Activated naive CD8-positive, alpha-beta T cell treated with anti-CD3 and anti-CD28 coated beads, Interleukin-2, amount 50 U/mL, for 16 hours (primary cell): ENCODE results near the gene UCK2.

Experiments used
- DNase-seq: peaks from one replicate; pipeline ENCODE4 v3.0.0-alpha.2; 2020; ENCODE audit warnings: low read depth, low spot score

Gene UCK2

DNA sequence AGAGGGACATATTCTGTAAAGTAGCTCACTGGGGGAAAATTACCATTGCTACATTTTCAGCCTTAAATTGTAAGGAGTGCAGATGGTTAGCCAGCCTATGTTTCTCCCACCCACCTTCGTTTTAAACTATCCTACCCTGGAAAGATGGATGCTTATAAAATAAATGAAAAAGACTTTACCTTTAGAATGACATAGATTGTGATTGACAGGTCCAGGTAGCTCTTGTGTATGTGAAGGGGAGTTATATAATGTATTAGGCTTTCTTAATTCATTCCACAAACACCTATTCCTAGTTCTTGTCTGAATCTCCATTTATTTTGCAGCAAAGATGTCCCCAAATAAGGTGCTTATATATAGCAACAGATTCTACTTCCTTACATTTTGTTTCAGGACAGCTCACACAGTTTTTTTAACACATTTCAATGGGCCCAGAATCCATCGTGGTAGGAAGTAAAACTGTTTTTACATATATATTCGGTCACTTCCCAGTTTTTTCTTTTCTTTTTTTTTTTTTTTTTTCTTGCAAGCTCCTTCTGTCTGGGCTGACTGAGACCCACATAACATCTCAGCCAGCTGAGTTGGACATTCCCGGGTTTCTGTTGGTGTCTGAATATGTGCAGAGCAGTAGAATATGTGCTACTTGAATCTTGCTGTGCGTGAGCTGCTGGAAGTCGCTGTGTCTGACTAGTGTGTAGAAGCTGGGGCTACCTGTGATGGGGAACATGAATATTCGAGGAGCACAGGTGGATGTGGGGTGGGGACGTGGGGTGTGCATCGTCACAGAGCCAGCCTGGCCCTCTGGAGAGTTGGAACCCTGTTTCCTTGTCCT, 27.8 kb downstream of the UCK2 start:
- no peak for DNase-seq

DNA sequence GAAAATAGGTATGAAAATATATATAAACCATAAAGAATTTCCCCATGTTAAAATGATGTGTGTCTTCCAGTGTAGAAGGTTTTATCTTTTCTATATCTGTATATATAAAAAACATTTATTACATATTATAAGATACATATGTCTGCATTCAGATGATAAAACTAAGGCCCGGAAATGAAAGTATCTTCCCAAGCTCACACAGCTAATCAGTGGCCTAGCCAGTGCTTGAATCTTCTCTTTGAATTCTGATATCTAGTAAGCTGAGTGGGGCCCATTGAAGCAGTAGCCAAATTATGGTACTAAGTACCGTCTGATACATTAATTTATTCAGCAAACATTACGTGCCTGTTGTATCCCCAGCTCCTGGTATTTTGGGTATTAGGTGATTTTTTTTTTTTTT, 28.6 kb downstream of the UCK2 start:
- DNase-seq, result no peak

DNA sequence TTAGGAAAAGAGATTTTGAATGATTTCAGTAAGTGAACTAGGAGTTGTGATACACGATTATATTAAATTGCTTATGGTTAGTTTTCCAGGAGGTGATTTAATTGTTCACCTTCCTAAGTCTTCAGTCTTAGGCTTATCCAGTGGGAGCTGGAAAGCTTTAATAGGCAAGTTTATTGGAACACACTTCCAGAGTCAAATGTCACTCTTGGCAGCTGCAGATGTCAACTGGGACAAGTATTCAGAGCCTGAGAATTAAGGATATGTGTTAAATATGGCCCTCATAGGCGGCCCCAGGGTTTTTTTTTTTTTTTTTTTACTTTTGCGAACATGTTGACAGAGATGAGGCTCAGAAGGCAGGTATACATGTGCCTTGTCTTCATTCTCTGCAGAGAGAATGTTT, 29.2 kb downstream of the UCK2 start:
- DNase-seq, result no peak

DNA sequence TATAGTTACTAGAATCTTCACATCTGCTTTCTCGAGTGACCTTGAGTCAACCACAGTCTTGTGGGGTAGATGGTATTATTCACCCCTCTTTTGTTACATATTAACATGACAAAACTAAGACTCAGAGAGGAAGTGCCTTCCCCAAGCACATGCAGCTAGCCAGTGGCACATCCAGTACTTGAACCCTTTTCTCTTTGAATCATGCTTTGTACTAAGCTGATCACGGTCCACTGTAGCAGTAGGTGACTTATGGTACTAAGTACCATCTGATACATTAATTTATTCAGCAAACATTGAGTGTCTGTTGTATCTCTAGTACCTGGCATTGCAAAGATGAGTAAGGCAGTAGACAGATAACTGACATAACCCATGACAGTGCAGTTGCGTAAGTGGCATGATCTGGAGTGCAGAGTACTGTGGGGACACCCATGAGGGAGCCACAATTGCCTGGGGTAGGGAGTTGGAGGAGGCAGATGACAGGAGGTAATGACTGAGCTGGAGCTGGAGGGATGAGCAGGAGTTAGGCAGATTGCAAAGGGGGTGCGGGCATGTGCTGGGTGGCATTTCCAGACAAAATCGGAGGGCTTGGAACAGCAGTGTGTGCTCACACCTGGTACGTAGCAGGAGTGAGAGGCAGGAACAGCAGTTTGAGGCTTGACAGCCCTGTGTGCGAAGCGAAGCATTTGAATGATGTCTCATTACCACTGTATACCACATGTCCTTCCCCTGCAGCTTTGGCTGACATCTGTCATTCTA, 29.8 kb downstream of the UCK2 start:
- DNase-seq, result no peak

DNA sequence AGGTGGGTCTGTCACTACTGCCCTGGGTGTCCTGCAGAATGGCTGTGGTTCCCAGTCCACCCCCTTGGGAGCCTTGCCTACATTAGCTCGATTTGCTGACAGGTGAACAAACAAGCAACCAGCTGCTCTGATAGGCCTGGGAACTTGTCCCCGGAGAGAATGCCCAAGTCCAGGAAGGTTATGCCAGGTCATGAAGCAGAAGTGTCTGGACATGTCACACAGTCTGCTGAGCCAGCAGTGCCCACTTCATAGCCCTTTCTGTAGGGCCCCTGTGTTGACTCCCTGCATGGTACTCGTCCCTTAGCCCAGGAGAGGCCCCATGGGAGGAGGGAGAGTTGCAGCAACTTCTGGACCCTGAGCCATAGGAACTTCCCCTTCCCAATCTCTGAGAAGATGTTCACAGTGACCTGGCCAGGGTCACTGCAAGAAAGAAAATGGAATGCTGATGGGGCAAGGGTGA, 31.0 kb downstream of the UCK2 start:
- no peak for DNase-seq

DNA sequence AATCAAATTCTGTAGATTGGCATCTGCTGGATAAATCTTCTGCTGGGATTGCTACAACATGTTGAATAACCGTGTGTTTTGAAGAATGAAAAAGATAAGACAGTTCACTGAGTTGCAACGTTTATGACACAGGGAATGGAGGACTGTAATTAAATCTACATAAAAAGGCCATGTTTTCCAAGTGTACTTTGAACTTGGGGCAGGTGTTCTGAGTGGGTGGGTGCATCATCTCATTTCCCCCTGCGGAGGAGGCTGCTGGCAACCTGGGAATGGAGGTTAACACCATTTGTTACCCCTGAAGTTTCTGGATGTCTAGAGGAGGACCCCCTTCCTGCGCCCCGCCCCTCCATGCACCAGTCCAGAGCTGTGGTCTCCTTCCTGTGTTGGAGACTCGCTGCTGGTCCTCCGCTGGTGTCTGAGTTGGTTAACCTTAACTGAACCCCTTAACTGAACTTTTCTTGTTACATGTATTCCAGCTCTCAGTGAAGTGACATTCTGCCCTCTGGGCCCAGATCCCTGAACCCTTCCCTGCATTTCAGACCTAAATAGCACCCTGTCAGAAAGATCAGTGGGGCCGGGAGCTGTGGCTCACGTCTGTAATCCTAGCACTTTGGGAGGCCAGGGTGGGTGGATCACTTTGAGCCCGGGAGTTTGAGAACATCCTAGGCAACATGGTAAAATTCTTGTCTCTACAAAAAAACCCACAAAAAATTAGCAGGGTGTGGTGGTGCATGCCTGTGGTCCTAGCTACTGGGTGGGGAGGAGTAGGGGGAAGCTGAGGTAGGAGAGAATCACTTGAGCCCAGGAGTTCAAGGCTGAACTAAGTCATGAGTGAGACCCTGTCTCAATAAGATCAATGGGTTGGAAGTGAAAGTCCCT, 31.8 kb downstream of the UCK2 start:
- no peak for DNase-seq

DNA sequence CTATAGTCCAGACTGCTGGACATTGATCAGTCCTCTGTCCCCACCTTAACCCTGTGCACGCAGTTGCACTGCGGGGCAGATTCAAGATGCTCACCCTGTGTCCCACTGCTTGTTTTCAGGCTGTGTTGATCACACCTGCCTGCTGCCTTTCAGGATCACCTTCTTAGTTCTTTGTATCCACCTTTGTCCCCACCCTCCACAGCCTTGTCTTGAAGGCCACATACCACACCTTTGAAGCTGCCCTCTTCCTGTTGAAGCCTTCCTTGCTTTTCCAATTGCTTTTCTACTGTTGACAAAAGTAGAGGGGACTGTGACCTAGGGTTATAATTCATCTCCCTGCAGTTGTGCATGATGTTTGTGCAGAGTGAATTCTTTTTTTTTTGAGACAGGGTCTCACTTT, 32.7 kb downstream of the UCK2 start:
- DNase-seq, result no peak

DNA sequence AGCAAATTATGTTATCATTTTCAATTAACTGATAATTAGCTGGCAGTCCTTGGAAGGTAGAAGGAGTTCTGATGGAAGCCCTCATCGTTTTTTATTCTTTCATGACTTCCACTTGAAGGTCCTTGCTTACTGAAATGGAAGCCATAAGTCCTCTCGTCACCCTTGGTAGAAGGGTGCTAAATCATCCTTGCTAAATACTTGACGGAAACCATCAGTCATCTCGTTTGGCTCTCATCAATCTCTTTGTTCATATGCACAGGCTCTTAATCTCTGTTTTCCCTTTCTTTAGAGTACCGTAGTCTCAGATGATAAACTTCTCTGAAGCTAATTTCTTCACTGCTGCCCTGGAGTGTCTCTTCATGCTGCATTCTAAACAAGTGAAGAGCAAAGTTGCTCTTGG, 34.5 kb downstream of the UCK2 start:
- no peak for DNase-seq

DNA sequence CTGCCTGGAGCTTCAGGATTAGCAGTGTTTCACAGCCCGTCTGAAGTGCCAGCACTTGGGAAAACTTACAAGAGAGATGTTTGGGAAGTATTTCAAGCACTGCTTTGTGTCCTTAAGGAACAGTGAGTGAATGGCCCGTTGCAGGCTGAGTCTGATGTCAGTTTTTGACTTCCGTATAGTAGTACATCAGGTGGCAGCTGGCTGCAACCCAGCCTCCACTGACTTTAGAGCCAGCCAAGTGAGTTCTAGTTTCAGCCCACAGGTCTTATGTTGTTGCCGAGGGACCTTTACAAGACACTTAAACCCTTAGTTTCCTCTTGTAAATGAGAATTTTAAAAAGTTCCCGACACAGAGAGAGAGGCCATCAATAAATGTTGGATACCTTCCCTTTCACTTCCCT, 35.0 kb downstream of the UCK2 start:
- DNase-seq, result no peak

DNA sequence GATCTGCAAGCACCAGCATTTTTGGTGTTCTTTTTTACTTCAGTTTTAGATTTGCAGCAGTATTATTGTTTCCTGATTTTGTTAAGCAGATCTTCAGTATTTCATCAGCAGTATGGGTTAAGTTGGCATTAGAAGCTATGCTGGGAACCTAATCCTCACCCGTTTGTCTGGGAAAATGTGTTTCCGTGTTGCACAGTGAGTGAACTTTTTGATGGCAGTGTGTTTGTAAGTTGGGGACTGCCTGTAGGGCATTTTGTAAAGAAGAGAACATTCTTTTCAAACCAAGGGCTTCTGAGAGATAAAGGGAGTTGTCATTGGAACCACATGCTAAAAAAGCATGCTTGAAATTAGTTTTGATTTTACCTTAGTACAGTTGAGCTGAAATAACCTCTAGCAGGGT, 35.9 kb downstream of the UCK2 start:
- DNase-seq, result no peak

DNA sequence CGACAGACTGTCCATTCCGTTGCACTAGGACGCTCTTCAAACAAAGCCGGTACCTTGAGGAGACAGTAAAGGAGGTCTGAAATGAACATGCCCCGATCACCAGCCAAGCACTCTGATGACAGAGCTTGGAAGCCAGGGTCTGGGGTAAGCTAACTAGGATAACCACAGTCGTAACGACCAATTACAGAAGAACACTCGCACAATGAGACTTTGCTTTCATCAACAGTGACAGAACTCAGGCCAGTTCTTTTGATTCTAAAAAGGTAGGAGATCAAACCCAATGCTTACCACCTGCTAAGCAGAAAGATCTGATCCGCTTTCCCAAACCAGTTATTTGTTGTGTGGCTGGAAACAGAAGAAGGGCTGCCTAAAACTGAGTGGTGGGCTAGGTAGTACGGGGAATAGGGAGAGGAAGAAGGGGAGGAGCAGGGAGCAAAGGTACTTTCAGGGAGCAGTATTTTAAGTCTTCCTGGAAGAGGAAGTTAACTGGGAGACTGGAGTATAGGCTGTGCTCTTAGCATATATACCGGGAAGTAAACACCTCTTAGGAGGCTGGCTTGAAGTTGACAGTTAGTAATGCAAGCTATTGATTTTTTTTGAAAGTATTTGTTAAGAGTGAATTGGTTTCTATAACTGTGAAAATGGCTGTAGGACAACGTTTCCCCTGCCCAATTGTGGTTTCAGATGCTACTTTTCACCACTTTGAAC, 38.4 kb downstream of the UCK2 start:
- no peak for DNase-seq

DNA sequence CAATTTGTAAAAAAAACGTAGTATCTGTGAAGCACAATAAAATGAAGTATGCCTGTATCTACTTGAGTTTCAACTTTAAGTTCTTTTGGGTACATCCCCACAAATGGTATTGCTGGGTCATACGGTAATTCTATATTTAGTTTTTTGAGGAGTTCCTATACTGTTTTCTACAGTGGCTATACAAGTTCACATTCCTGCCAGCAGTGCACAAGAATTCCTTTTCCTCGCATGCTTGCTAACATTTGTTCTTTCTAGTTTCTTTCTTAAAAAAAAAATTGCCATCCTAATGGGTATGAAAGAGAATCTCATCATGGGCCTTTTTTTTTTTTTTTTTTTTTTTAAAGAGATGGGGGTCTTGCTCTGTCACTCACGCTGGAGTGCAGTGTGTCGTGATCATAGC, 41.9 kb downstream of the UCK2 start:
- no peak for DNase-seq

DNA sequence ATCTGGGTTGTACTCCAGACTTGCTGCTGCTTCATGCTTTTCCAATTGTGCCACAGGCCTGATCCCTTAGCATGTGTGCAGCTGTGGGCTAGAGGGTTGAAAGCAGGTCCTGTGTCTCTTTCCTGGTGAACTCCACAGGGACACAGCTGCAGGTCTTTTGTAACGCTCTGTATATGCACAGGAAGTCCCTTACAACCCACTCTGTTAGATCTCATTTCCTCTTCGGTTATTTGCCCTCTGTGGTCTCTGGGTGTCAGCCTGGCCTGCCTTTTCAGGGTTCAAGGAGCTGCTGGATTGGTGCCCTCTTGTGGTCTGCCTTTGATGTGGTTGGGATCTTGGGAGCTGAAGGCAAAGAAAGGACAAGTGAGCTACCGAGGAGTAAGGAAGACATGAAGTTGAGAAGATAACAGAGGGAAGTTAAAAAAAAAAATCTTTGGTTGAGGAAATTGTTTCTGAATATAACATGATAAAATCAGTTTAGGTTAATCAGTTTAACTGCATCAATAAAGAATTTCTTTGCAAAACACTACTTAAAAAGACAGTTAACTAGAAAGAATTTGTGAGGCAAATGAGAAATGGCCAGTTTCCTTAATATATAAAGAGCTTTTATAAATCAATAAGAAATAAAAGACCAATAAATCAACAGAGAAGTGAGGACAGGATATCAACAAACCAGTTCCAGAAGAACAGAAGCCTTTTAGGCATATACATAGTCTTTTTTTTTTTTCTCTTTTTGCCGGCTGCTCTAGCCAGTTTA, 44.1 kb downstream of the UCK2 start:
- no peak for DNase-seq

DNA sequence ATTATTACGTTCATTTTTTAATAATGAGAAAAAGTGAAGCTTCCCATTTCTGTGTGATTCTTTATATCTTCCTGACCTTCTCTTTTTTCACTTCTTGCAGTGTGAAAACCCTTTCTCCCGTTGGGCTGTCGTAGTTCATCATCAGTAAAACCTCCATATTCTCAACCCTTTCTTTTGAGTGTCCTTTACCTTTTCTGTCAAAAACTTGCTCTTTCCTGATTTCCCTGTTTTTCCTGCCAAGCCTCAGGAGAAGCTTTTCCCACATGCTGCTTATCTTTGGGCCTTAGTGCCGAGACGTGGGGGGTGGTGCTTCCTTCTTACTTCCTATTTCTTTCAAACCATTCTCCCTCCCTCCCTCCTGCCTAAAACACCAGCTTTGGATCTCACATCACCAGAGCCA, 46.1 kb downstream of the UCK2 start:
- DNase-seq, result no peak

DNA sequence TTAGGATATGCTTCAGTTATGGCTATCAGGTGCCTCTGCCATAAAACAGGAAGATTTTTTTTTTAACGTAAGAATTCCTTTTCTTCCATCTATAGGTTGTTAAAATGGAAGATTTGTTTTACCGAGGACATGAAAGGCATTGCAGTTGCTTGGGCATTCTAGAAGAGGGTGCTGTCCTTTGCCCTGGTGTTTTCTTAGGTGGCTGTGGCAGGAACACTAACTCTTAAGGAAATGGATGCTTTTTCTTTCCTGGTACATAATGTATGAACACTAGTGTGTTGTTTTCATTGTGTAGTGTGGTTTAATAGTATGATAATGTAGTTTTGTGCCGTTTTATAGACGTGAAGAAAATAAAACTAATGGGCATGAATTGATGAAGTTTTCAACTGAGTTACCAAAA, 47.2 kb downstream of the UCK2 start:
- no peak for DNase-seq

DNA sequence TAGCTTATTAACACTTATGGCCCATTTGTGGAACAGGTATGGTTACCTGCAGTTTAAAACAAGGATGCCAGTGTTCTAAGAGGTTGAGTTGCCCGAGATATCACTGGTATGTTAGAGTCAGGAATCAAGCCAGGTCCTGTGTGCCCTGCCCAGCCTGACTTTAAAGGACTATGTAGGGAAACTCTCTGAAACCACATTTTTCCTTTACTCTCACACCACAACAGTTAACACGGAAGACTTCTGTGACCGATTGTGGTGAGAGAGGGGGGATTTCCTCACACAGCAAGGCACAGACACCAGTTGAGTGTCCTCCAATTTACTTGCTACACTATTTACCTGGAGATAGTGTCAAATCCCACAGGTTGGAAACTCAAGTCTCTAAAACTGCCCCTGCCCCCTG, 47.8 kb downstream of the UCK2 start:
- DNase-seq, result no peak

DNA sequence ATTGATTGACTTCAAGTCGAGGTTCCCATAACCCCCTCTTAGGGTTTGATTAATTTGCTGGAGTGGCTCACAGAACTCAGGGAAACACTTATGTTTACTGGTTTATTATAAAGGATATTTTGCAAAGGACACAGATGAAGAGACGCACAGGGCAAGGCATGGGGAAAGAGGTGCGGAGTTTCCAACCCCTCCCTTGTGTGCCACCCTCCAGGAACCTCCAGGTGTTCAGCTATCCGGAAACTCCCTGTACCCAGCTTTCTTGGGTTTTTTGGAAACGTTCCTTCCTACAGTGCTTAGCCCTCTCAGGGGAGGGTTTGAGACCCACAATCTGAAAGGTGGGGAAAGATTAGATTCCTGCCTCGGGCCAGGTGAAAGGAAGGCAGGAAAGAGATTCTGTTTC, 48.2 kb downstream of the UCK2 start:
- no peak for DNase-seq

DNA sequence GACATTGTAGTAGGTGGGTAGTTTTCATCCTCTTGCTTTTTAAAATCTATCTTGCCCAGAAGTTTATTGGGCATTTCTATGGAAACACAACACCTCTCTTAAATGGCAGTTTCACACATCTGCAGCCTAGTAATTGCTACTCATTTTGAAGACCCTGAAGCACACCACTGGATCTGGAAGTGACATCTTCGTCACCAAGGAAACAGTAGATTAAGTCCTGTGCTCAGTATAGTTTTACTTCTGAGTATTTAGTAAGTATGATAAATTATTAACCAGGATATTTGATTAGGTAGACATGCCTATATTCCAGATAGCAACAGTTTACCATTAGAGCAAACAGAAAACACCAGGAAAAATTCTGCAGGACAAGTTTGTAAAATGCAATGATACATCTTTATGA, 48.7 kb downstream of the UCK2 start:
- no peak for DNase-seq

DNA sequence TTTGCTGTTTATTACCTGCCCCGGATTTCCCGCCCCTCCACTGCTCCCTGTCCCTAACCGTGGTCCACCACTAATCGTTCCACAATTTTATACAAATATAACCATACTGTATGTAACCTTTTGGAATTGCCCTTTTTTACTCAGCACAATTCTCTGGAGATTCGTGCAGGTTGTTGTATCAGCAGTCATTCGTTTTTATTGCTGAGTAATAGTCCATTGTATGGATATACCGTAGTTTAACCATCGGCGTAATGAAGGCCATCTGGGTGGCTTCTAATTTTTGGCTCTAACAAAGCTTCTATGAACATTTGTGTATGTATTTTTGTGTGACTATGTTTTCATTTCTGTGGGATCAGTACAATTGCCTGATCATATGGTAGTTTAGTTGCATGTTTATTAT, 50.0 kb downstream of the UCK2 start:
- no peak for DNase-seq

DNA sequence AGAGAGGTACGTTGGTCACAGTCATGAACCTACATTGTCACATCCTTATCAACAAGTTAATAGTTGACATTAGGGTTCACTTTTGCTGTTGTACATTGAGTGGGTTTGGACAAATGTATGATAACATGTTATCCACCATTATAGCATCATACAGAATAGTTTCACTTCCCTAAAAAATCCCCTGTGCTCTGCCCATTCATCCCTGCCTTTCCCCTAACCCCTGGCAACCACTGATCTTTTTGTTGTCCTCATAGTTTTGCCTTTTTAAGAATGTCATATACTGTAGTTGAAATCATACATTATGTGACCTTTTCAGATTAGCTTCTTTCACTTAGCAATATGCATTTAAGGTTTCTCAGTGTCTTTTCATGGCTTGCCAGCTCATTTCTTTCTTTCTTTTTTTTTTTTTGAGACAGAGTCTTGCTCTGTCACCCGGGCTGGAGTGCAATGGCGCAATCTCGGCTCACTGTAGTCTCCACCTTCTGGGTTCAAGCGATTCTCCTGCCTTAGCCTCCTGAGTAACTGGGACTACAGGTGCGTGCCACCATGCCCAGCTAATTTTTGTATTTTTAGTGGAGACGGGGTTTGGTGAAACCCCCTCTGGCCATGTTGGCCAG, 50.6 kb downstream of the UCK2 start:
- DNase-seq, result no peak
